HT-29 (cell line): ENCODE results near the gene HCRTR1. TPM values are rescaled to one million over a fixed set of nuclear protein-coding genes. Genes with fewer than 3 reads are reported as not detected.
"Not testable (repeated sequence)": the region's sequence is repeated elsewhere in the genome, so short reads cannot be mapped to it uniquely, and the experiment has no call there.

ENCODE experiments used
- DNase-seq: peaks from one replicate; pipeline ENCODE4 v3.0.0-alpha.2; 2015; ENCODE audit warnings: low spot score
- total RNA-seq: library from RNA; depleted of rRNA; stranded (reverse); fragments of >200 nt; shearing (Covaris generic); gene quantifications from 2 replicates; pipeline ENCODE4 v1.2.3, GENCODE V29; 2014

HCRTR1 gene
- total RNA-seq, 1 experiment from 2014 or later, result not detected

DNA sequence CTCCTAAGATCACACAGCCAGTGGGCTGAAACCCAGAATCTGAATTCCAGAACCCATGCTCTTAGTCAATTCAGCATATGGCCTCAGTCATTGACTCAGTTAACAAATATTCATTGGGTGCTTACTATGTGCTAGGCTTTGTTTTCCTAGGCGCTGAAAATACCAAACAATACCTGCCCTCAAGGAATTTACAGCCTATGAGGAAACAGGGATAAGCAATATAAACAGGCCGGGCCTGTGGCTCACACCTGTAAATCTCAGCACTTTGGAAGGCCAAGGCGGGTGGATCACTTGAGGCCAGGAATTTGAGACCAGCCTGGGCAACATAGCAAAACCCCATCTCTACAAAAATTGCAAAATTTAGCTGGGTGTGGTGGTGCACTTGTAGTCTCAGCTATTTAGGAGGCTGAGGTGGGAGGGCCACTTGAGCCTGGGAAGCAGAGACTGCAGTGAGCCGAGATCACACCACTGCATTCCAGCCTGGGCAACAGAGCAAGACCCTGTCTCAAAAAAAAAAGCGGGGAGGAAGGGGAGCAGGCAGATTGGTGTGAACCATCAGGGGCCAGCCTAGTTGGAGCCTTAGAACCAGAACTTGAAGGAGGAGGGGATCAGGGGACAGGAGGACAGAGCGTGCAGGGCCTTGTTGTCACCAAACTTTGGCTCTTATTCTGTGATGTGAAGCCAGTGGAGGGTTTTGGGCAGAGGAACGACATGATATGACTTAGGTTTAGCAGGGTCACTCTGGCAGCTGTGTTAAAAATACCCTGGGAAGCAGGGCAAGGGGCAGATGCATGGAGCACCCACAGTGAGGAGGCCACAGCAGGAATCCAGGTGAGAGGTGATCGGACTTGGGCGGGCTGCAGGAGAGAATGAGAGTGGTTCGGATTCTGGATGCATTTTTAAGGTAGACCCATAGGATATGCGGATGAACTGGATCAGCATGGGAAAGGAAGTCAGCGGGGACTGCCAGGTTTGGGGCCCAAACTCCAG is 35.4 kb upstream of the HCRTR1 start:
- DNase-seq, result peak; percentile 47

DNA sequence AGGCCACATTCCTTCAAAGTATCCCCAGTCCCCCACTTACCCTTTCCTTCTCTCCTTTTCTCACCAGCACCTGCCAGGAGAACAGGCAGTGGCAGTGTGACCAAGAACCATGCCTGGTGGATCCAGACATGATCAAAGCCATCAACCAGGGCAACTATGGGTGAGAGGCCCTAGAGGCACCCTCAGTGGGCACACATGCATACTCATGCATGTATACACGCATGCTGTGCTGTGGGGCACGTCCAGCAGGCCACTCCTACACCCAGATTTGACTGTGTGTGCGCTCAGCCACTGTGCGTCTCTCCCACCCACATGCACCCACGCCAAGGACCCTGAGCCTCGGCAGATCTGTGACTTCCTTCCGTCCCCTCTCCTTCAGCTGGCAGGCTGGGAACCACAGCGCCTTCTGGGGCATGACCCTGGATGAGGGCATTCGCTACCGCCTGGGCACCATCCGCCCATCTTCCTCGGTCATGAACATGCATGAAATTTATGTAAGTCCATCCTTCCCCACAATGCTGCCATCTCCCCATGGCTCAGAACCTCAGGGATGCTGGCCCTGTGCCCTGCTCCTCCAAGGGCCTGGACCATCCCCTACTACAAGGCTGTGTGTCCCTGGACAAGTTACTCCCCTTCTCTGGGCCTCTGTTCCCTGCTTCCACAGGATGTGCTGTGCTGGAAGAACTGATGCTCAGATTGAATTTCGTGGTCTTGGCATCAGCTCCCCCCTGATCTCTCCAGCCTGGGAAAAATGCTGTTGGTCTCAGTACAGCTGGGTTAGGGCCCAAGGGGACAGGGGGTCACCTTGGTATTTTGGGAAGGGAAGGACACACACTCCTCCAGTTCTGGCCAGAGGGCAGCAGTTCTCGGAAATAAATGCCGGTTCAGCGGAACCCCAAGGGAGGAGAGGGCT is 34.2 kb upstream of the HCRTR1 start:
- no peak for DNase-seq

DNA sequence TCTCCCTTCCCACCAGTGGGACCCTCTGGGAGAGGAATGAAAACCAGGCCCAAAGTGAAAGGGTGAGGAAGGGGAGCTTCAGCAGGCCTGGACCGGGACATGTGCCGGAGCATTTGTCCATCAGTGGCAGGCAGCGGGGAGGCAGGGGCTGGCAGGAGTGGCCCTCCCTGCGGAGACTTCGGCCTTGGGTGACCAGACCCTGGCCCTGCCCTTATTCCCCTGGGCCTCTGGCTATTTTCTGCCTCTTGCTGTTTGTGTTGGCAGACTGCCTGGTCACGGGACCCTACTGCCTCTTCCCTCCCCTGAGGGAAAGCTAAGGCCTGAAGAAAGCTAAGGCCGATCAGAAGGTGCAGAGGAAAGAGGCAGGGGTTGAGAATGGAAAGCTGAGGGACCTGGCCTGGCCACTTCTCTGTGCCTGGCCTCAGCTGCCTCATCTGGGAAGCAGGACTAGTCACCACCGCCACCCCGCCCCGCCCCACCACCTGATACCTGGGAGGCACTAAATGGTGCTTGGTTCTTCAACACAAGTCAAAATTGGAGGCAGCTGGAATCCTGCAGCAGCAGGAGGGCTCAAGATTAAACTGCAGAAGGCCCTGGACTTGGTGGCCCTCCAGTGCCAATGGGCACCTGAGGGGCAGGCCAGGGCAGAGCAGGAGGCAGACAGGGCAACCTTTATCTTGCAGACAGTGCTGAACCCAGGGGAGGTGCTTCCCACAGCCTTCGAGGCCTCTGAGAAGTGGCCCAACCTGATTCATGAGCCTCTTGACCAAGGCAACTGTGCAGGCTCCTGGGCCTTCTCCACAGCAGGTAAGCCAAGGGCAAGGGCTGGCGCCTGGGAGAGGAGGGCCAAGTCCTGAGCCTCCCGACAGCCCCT is 33.3 kb upstream of the HCRTR1 start:
- peak; percentile 41 for DNase-seq

DNA sequence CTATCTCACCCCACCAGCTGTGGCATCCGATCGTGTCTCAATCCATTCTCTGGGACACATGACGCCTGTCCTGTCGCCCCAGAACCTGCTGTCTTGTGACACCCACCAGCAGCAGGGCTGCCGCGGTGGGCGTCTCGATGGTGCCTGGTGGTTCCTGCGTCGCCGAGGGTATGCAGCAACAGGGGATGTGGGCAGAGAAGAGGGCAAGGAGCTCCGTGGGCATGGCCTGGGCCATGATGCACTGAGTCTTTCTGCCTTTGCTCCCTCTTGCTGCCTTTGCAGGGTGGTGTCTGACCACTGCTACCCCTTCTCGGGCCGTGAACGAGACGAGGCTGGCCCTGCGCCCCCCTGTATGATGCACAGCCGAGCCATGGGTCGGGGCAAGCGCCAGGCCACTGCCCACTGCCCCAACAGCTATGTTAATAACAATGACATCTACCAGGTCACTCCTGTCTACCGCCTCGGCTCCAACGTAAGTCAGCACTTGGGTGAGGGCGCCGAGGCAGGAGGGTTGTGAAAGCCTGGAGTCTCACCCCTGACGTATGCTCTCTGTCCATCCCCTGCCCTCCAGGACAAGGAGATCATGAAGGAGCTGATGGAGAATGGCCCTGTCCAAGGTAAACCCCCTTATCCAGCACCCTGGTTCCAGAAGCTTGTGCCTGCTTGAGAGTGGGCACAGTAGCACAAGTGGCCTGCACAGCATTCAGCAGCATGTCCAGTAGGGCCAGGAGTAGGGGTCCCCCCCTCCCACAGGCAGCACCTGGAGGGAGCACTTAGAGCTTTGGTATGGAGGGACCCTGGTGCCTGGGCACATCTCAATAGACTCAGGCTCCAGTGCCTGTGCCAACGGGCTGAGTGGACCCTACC is 32.4 kb upstream of the HCRTR1 start:
- DNase-seq, result no peak

DNA sequence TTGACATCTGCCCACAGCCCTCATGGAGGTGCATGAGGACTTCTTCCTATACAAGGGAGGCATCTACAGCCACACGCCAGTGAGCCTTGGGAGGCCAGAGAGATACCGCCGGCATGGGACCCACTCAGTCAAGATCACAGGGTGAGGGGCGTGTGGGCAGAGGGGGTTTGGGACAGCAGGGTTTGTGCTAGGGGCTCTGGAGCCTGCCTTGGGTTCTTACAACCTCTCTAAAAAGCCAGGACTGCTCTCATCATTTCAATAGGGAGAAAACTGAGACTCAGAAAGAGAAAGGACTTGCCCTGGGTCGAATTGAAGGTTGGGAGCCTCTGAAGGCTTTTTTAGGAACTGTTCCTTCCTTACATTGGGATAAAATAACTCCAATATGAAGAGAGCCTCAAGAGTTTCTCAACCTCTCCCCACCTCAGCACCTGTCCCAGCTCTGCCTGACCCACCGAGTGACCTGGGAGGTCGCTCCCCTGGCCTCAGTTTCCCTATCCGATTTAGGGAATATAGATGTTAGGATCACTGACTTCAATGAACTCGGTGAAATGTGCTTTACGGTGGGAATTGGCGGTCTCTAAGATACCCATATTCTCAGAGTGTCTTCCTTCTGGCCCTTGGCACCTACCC is 31.6 kb upstream of the HCRTR1 start:
- DNase-seq, result no peak

DNA sequence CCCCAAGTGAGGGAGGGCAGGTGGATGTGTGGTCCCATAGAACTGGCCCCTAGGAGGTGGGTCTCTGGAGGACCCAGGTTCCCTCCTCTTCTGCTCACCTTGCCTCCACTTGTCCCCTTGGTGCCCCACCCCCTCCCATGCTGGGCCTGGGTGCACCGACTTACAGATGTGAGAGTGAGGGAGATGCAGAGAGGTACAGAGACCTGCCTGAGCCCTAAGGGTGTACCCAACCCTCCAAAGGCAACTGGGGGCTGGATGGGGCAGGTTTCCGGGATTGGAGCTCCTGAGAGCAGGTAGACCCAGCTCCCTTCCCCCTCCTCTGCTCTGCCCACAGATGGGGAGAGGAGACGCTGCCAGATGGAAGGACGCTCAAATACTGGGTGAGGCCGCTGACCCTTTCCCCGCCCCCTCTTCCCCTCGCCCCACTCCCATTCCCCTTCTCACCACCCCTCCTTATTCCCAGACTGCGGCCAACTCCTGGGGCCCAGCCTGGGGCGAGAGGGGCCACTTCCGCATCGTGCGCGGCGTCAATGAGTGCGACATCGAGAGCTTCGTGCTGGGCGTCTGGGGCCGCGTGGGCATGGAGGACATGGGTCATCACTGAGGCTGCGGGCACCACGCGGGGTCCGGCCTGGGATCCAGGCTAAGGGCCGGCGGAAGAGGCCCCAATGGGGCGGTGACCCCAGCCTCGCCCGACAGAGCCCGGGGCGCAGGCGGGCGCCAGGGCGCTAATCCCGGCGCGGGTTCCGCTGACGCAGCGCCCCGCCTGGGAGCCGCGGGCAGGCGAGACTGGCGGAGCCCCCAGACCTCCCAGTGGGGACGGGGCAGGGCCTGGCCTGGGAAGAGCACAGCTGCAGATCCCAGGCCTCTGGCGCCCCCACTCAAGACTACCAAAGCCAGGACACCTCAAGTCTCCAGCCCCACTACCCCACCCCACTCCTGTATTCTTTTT is 30.8 kb upstream of the HCRTR1 start:
- no peak for DNase-seq

DNA sequence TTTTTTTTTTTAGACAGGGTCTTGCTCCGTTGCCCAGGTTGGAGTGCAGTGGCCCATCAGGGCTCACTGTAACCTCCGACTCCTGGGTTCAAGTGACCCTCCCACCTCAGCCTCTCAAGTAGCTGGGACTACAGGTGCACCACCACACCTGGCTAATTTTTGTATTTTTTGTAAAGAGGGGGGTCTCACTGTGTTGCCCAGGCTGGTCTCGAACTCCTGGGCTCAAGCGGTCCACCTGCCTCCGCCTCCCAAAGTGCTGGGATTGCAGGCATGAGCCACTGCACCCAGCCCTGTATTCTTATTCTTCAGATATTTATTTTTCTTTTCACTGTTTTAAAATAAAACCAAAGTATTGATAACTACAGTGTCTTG is 30.2 kb upstream of the HCRTR1 start:
- DNase-seq, result not testable (repeated sequence)

DNA sequence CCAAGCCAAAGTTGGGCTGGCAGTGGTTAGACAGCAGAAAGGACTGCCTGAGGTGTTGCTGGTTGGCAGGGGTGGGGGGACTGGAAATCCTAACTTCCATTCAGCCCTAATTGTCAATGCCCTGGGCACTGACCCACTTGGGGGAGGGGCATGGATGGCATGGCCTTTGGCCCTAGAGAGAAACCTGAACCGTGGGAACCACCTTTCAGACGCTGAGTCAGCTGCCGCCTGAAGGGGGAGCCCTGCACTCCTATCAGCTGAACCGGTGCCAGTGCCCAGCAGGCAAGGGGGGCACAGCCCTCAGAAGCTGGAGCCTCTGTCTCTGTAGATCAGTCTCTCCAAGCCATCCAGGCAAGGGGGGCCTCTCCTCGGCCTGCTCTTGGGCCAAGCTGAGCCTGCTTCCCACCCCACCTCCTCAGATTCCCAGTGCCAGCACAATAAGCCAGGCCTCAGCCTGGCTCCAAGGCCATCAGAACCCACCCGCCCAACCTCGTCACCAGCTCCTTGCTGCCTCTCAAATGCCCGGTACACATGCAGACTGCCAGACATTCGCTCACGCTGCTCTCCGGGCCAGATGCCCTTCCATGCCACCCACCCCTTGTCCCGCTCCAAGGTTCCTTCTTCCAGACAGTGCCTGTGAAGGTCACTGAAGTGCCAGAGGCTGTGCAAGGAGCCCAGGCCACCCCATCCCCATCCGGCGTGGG is 29.6 kb upstream of the HCRTR1 start:
- DNase-seq, result peak; percentile 89

DNA sequence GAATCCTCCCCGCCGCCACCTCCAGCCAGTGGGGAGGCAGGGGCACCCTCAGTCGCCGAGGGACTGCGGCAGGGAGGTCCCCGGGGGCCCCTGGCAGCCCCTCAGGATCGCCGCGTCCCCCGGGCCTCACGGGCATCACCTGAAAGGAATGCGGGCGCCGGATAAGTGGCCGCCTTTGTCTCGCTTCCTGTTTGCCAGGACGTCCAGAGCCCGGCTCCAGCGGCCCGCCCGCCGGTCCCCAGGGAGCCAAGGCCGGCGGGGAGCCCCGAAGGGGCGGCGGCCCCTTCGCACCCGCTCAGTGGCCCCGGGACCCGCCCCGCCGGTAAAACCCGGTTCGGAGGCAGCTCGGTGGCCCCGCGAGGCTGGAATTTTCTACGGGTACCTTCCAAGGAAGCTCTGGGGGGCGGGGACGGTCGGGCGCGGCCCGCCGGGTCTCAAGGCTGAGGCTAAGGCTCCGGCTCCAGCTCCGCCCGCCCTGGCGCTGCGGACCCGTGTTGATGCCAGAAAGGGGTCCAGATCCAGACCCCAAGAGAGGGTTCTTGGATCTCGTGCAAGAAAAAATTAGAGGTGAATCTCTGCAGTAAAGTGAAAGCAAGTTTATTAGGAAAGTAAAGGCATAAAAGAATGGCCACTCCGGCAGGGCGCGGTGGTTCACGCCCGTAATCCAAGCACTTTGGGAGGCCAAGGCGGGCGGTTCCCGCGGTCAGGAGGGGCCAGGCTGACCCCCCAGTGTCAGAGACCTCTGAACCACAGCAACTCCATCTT is 28.6 kb upstream of the HCRTR1 start:
- peak; percentile 62 for DNase-seq

DNA sequence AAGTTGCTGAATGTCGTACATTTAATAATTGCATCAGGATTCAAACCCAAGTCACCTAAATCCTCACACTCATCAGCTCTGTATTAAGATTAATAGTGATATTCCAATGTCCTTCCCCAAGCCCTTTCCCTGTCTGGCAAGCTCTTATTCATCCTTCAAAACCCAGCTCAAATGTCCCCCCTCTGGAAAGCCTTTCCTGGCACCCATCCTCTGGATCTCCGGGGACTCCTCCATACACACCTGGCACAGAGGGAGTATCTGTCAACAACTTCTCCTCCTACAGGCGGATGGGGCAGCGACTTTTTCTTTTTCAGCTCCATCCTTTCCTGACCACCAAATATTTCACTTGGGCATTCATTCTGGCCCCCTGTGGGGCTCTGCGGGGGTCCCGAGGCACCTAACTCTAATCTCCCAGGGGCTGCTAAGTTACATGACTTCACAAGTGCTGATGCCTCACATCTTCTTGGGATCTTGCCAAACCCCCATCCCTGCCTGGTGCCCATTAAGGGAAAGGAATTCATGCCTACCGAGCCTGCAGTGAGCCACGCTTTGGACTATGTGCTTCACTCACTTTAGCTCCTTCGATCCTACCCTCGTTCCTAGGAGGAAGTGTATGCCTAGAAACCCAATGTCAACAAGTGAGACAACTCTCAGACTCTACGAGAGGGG is 25.9 kb upstream of the HCRTR1 start:
- peak; percentile 79 for DNase-seq

DNA sequence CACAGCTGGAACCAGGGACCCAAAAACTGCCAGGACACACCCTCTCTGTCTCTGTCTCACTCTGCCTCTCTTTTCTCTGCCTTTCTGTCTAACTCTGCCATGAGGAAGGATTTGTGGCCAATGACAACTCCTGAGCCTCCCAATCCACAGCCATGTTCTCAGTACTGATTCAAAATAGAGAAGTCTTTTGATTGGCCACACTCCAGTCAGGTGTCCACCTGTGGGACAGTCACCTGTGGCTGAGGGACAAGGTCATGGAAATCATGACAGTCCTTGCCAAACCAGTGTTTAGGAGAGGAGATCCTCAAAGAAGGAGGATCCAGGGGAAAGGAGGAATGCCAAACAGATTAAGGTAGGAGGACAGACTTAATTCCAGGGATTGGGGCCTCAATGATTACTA is 25.4 kb upstream of the HCRTR1 start:
- DNase-seq, result no peak

DNA sequence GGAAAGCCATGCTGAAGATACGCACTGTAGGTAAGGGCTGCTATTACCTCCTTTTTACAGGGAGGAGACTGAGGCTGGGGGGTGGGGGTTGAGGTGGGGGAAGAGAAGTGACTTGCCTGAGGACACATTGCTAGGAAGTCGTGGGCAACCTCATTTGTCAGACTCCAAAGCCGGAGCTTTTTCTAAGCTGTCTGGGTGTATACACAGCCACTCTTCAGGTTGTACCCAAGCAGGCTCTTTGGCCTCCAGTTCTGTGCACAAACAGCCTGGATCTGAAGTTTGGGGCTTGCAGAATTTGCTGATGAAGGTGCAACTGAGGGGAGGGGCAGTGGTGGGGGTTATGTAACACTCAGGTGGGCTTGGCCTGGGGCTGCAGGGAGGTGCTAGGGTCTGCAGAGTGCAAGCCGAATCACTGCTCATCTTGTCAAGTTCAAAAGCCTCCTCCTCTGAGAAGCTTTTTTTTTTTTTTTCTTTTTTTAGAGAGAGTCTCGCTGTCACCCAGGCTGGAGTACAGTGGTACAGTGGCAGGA is 24.3 kb upstream of the HCRTR1 start:
- no peak for DNase-seq

DNA sequence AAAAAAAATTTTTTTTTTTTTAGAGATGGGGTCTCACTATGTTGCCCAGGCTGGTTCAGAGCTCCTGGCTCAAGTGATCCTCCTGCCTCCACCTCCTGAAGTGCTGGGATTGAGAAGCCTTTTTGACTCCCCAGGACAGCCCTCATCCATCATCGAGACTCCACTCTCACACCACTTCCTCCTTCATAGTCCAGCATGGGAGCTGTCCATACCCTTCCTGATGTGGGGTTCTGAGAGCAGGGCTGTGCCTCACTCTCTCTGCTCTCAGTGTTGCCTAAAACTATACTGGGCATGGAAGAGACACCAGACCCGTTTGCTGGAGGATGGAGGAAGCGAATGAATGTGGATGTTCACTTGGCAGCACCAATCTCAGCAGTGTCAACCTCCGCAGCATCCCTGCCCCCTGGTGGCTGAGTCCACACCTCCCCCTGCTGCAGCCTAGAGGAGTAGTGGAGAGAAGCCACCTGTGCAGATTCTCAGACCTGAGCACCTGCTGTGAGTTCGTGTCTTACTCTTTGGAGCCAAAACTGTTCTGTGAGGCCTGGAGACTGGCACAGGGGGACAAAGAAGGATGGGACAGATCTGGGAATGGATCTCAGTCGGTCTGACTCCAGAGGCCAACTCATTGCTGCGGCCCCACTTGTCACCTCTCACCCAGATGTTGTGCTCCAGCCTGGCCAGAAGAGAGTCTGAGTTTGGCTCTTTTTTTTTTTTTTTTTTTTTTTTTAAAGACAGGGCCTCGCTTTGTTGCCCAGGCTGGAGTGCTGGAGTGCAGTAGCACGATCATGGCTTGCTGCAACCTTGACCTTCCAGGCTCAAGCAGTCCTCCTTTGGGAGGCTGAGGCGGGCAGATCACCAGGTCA is 23.5 kb upstream of the HCRTR1 start:
- DNase-seq, result peak; percentile 91

DNA sequence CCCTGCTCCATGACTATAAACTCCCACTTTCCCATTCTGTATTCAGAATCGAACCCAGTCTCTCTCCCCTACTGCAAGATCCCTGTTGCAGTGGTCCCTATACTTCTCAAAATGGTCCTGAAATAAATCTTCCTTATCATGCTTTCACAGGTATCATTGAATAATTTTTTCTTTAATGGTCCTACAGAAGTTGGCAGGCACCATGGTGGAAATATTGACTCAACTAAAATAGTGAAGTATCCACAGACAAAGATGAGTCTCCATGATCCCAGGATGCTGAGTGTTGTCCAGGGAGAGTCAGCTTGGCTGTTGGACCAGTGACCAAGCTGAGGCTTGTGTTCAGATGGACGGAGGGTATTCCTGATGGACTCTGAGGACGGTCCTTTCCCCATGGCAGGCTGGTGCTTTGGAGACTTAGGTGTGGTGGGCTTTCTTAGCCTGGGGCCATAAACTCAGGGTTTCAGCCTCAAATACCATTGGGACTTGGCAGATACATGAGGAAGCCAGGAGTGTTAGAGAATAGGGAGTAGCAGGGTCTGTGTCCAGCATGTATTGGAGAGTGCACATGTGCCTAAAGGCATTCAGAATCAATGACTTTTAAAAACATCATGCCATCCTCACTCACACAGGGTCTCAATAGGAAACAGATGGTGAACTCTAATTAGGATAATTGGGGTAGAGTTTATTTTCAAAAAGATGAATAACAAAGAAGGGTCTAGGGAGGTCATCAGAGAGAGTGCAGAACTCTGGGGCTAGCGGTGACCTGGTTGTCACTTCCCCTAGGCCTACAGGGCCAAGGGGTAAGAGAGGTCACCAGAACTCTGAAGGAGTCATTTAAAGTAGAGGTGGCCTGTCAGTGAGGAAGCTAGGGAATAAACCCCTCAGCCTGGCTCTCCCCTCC is 21.4 kb upstream of the HCRTR1 start:
- DNase-seq, result no peak

DNA sequence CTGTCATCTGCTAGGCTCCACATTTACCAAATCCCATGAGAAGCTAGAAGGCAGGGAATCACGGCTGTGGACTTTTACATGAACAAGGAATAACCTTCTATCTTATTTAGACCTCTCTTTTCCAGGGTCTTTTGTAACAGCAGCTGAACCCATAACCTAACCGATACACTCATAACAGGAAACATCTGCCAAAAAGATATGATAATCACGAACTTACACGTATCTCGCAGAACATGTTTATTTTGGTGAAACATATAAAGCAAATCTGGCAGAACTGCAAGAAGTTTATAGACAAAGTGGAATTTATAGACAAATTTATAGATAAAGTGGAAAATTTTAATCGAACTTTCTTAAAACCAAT is 20.8 kb upstream of the HCRTR1 start:
- DNase-seq, result no peak
